ENCODE data around the gene KRTAP5-8.

The KRTAP5-8 gene

DNA sequence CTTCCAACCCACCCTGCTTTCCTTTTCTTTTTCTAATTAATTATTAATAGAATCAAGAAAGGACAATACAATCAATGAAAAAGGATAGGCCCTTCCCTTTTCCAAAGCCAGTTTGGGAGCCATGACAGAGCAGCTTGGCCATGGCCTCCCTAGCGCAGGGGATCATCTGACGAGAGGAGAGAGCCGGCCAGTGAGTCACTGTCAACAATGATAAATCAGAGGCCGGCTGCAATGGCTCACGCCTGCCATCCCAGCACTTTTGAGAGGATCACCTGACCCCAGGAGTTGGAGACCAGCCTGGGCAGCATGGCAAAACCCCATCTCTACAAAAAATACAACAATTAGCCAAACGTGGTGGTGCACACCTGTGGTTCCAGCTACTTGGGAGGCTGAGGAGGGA, 38.3 kb upstream of the KRTAP5-8 start:
- no peaks in the 10 kb centered on the region for H3K27me3 ChIP-seq (ENCODE audit: insufficient read depth, low read length)
- H3K4me1 ChIP-seq (ENCODE audit: insufficient read depth, low read length), result peaks cover 4% of the 10 kb centered on the region
- H2AFZ ChIP-seq (ENCODE audit: low read depth, low read length), result no peak overlapping the region
- no peak overlapping the region for H3K4me3 ChIP-seq (ENCODE audit: low read length)
- H3K9me3 ChIP-seq (ENCODE audit: low read length), result peaks cover 9% of the 10 kb centered on the region
- peaks cover 51% of the 10 kb centered on the region for H3K36me3 ChIP-seq (ENCODE audit: insufficient read depth, low read length)

DNA sequence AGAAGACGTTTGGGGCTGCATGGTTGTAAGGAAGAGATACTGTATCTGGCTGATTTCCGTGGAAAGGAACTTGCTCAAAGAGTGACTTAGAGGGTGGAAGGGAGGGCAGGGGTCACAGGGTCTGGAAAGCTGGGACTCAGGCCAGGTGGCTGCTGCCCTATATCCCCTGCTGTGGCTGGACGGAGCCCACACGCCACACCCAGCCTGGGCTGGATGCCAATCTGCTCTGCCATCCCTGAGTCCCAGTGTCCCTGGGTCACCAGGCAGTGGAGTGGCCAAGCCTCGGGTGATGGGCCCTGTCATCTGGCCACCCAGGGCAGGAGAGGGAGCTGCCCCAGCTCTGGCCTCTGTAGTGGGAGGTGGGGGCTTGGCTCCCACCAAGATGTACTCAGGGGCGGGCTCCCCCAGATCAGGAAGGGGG, 37.2 kb upstream of the KRTAP5-8 start:
- peaks cover 7% of the 10 kb centered on the region for H3K4me1 ChIP-seq (ENCODE audit: insufficient read depth, low read length)
- H3K36me3 ChIP-seq (ENCODE audit: insufficient read depth, low read length), result peaks cover 47% of the 10 kb centered on the region
- H3K4me3 ChIP-seq (ENCODE audit: low read length), result no peak overlapping the region
- H3K9me3 ChIP-seq (ENCODE audit: low read length), result peaks cover 8% of the 10 kb centered on the region
- H3K27me3 ChIP-seq (ENCODE audit: insufficient read depth, low read length), result no peaks in the 10 kb centered on the region
- H2AFZ ChIP-seq (ENCODE audit: low read depth, low read length), result no peak overlapping the region

DNA sequence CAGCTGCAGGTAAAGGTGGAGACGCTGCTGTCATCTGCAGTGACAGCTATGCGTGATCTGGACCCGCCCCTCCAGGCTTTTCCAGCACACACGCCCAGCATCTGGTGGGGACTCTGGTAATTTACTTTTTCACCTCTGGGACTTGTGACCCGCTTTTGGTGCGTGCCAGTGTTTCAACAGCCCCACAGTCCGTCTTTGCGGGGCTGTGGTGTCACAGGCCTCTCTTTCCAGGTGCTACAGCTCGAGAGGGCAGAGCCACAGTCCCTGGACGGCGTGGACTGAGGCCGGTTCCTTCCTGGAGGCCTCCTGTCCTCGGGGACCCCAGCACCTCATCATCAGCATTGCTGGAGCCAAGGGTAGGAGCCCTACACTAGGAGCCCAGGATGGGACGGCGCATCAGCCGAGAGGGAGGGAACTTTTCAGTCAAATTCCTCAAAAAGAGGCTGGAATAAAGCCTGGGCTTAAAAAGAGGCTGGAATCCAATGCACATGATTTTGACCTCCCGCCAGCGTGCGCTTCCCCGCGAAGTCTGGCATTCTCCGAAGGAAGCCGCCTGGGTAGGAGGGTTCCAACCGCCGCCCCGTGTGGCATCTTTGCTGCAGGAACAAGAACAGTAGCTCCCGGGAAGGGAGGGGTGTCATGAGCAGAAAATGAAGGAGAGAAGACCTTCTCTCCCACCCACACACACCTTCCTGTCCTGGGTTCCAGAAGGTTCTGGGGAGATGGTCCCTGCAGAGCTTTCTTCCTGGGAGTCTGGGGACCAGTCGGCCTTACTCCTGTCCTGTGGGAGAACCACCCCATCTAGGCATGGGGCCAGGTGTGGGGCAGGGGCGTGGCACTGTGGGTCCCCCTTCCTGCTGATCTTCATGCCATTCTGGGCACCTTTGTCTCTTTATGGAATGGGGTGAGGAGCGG, 36.5 kb upstream of the KRTAP5-8 start:
- Histone ChIP-seq H3K27me3 (ENCODE audit: insufficient read depth, low read length) (no peaks in the 10 kb centered on the region), H3K36me3 (ENCODE audit: insufficient read depth, low read length) (peaks cover 40% of the 10 kb centered on the region), H3K4me3 (ENCODE audit: low read length) (no peak overlapping the region)

DNA sequence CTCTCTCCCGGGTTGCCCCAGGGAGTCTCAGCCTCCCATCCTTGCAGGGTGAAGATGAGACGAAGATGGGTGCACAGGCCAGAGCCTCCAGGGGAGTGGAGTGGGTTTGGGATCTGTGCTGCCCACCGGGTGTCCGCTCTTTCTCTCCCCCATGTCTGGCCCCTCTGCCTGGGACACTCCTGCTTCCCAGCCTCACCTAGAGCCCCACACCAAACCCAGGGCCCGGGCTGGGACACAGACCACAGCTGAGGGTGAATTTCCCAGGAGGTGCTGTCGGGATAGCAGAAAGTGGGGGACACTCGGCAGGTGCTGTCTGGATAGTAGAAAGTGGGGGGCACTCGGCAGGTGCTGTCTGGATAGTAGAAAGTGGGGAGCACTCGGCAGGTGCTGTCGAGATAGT, 35.8 kb upstream of the KRTAP5-8 start:
- Histone ChIP-seq H3K4me1 (ENCODE audit: insufficient read depth, low read length) (peaks cover 7% of the 10 kb centered on the region), H3K36me3 (ENCODE audit: insufficient read depth, low read length) (peaks cover 38% of the 10 kb centered on the region), H3K4me3 (ENCODE audit: low read length) (no peak overlapping the region), H2AFZ (ENCODE audit: low read depth, low read length) (no peak overlapping the region), H3K27me3 (ENCODE audit: insufficient read depth, low read length) (no peaks in the 10 kb centered on the region), H3K9me3 (ENCODE audit: low read length) (no peaks in the 10 kb centered on the region)

More for the DNA sequence above, 36.5 kb upstream of the KRTAP5-8 start:
- peaks cover 7% of the 10 kb centered on the region for H3K4me1 ChIP-seq (ENCODE audit: insufficient read depth, low read length)
- peaks cover 1% of the 10 kb centered on the region for H3K9me3 ChIP-seq (ENCODE audit: low read length)
- H2AFZ ChIP-seq (ENCODE audit: low read depth, low read length), result no peak overlapping the region

DNA sequence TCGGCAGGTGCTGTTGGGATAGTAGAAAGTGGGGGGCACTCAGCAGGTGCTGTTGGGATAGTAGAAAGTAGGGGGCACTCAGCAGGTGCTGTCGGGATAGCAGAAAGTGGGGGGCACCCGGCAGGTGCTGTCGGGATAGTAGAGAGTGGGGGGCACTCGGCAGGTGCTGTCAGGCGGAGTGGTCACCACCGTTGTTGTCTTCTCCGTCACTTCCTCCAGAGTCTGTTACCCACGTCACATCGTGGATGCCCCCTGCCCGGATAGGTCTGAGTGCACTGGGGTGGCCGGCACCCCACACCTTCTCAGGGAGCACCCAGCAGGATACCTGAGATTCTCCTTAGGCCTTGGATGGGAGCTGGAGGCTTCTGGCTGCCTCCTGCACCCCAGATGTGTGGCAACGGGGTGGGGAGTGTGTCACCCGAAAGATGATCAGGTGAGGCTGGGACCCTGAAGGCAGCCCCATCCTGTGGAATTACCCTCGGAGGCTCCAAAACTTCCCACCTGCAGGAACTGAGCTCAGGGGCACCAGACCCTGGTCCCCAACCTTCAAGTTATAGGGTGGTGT, 34.9 kb upstream of the KRTAP5-8 start:
- no peaks in the 10 kb centered on the region for H3K27me3 ChIP-seq (ENCODE audit: insufficient read depth, low read length)
- peaks cover 28% of the 10 kb centered on the region for H3K36me3 ChIP-seq (ENCODE audit: insufficient read depth, low read length)
- no peak overlapping the region for H3K4me3 ChIP-seq (ENCODE audit: low read length)
- H3K9me3 ChIP-seq (ENCODE audit: low read length), result no peaks in the 10 kb centered on the region
- H2AFZ ChIP-seq (ENCODE audit: low read depth, low read length), result no peak overlapping the region
- peaks cover 7% of the 10 kb centered on the region for H3K4me1 ChIP-seq (ENCODE audit: insufficient read depth, low read length)

DNA sequence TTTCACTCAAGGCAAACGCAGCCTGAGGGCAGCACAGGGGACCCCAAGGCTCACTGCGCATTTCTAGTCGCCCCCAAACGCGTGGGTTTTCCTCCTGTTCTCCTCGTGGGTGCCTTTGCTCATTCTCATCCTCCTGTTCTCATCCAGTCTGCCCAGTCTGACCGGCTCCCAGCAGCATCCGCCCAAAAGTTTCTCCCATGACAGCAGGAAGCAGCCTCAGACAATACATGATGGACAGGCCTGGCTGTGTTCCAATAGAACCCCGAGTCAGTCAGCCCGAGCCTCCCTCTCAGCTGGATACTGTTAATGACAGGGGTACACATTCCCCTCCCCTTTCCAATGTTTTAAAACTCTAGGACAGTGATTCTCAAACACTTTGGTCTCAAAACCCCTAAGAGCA, 33.3 kb upstream of the KRTAP5-8 start:
- Histone ChIP-seq H3K4me3 (ENCODE audit: low read length) (no peak overlapping the region), H3K4me1 (ENCODE audit: insufficient read depth, low read length) (peaks cover 7% of the 10 kb centered on the region), H2AFZ (ENCODE audit: low read depth, low read length) (no peak overlapping the region), H3K27me3 (ENCODE audit: insufficient read depth, low read length) (no peaks in the 10 kb centered on the region), H3K9me3 (ENCODE audit: low read length) (no peaks in the 10 kb centered on the region), H3K36me3 (ENCODE audit: insufficient read depth, low read length) (peaks cover 13% of the 10 kb centered on the region)

DNA sequence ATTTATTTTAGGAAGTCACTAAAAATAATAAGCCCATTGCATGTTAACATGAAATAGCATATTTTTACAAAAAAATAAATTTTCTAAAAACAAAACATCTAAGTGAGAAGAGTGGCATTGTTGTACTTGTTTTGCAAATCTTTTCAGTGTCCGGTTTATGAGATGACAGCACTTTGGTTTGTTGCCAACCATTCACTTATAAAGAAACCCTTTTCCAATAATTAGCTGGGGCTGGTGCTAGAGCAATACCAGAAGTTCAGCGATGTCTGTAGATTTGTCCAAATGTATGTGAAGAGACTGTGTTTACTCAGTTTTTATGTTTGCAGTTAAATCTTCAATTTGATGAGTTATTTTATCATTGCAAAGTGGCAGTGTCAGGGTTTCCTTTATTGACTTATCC, 32.8 kb upstream of the KRTAP5-8 start:
- no peak overlapping the region for H2AFZ ChIP-seq (ENCODE audit: low read depth, low read length)
- H3K4me1 ChIP-seq (ENCODE audit: insufficient read depth, low read length), result peaks cover 7% of the 10 kb centered on the region
- H3K4me3 ChIP-seq (ENCODE audit: low read length), result no peak overlapping the region
- peaks cover 10% of the 10 kb centered on the region for H3K36me3 ChIP-seq (ENCODE audit: insufficient read depth, low read length)
- H3K27me3 ChIP-seq (ENCODE audit: insufficient read depth, low read length), result no peaks in the 10 kb centered on the region
- H3K9me3 ChIP-seq (ENCODE audit: low read length), result no peaks in the 10 kb centered on the region

DNA sequence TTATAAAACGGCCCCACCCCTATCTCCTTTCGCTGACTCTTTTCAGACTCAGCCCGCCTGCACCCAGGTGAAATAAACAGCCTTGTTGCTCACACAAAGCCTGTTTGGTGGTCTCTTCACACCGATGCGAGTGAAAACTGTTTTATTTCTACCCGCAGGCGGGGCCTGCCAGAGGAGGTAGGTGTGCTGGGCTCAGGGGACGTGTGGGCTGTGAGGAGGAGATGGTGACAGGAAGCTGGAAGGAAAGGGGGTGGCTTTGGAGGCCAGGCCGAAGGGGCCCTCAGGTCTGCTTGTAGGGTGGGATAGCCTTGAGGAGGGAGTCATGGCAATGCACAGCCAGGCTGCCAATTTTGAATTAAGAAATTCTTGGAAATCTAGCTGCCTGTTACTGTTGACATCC, 32.0 kb upstream of the KRTAP5-8 start:
- no peaks in the 10 kb centered on the region for H3K27me3 ChIP-seq (ENCODE audit: insufficient read depth, low read length)
- no peak overlapping the region for H2AFZ ChIP-seq (ENCODE audit: low read depth, low read length)
- no peak overlapping the region for H3K4me3 ChIP-seq (ENCODE audit: low read length)
- peaks cover 1% of the 10 kb centered on the region for H3K9me3 ChIP-seq (ENCODE audit: low read length)
- peaks cover 6% of the 10 kb centered on the region for H3K36me3 ChIP-seq (ENCODE audit: insufficient read depth, low read length)
- H3K4me1 ChIP-seq (ENCODE audit: insufficient read depth, low read length), result peaks cover 7% of the 10 kb centered on the region

DNA sequence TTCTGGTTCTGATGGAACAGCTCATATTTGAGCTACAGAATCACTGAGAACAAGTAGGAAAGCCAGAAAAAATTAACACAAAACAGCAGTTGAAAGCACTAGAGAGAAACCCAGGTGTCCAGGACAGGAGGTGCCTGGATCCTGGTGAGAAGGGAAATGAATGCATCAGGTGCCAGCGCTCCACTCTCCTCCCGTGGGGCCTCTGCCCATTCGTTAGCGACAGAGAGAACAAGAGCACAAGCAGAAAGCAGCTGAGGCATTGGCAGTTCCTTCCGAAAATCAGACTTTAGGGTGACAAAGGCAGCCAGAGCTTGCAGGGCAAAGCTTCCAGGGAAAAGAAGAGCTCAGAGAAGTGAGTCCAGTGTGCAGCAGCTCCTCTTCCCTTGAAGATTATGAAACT, 30.7 kb upstream of the KRTAP5-8 start:
- H2AFZ ChIP-seq (ENCODE audit: low read depth, low read length), result no peak overlapping the region
- H3K36me3 ChIP-seq (ENCODE audit: insufficient read depth, low read length), result no peaks in the 10 kb centered on the region
- no peaks in the 10 kb centered on the region for H3K27me3 ChIP-seq (ENCODE audit: insufficient read depth, low read length)
- H3K4me3 ChIP-seq (ENCODE audit: low read length), result no peak overlapping the region
- peaks cover 2% of the 10 kb centered on the region for H3K9me3 ChIP-seq (ENCODE audit: low read length)
- peaks cover 7% of the 10 kb centered on the region for H3K4me1 ChIP-seq (ENCODE audit: insufficient read depth, low read length)

DNA sequence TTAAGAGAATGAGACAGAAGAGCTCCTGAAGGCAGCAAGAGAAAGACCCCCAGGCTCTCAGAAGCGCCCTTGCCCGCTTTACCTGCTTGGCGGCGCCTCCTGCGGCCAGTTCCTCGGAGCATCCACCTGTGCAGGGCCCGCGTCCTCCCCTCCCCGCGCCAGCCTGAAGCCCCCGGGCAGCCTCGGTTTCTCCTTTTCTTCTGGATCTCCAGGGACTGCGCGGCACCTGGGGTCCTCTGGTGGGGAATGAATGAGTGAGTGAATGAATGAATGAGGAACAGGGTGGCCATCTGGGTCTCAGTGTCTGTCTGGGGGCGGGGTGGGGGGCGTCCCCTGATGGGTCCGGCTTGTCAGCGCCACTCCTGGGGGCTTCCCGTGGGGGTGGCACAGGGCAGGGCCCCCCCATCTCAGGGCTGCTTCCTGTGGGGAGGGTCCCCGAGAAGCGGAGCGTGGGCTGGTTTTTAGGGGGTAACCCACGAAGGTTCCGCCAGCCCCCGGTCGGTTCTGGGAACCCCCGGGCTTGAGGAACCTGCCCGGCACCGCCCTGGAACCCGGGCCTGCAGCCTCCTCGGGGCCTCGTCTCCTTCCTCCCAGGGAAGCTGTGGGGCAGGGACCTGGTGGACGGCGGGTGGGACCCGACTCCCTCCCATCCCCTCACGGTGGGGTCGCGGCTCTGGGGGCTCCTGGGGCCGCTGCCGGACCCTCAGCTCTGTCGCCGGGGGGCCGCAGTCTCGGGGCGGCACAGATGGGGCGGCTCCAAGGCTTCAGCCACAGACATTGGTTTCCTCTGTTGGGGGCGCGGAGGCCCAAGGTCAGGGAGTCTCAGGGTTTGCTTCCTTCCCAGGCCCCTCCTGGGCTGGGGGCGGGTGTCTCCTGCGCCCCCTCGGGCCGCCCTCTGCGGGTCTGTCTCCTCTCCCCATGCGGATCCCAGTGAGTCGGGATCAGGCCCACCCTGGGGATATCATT, 19.0 kb upstream of the KRTAP5-8 start:
- Histone ChIP-seq H3K9me3 (ENCODE audit: low read length) (no peaks in the 10 kb centered on the region), H3K4me1 (ENCODE audit: insufficient read depth, low read length) (no peaks in the 10 kb centered on the region), H3K4me3 (ENCODE audit: low read length) (no peak overlapping the region), H2AFZ (ENCODE audit: low read depth, low read length) (no peak overlapping the region), H3K27me3 (ENCODE audit: insufficient read depth, low read length) (no peaks in the 10 kb centered on the region), H3K36me3 (ENCODE audit: insufficient read depth, low read length) (no peaks in the 10 kb centered on the region)

DNA sequence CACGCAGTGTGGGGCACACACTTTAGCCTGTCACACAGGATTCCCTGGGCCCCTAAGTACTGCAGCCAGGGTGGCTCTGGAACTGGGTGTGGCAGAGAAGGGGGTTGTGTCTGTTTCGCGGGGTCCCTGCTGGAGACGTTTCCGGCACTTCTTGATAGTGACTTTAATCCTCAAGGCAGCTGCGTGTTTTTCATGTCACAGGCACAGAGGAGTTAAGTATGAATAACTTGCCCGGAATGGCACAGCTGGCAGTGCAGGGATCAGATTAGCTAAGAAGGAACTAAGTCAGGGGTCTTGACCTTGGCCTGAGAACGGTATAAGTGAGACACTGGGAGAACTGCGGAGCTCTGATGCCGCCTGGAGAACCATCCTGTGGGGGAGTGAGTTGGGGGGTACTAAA, 18.3 kb upstream of the KRTAP5-8 start:
- H3K36me3 ChIP-seq (ENCODE audit: insufficient read depth, low read length), result no peaks in the 10 kb centered on the region
- no peaks in the 10 kb centered on the region for H3K9me3 ChIP-seq (ENCODE audit: low read length)
- no peak overlapping the region for H2AFZ ChIP-seq (ENCODE audit: low read depth, low read length)
- no peak overlapping the region for H3K4me3 ChIP-seq (ENCODE audit: low read length)
- H3K27me3 ChIP-seq (ENCODE audit: insufficient read depth, low read length), result no peaks in the 10 kb centered on the region
- no peaks in the 10 kb centered on the region for H3K4me1 ChIP-seq (ENCODE audit: insufficient read depth, low read length)

DNA sequence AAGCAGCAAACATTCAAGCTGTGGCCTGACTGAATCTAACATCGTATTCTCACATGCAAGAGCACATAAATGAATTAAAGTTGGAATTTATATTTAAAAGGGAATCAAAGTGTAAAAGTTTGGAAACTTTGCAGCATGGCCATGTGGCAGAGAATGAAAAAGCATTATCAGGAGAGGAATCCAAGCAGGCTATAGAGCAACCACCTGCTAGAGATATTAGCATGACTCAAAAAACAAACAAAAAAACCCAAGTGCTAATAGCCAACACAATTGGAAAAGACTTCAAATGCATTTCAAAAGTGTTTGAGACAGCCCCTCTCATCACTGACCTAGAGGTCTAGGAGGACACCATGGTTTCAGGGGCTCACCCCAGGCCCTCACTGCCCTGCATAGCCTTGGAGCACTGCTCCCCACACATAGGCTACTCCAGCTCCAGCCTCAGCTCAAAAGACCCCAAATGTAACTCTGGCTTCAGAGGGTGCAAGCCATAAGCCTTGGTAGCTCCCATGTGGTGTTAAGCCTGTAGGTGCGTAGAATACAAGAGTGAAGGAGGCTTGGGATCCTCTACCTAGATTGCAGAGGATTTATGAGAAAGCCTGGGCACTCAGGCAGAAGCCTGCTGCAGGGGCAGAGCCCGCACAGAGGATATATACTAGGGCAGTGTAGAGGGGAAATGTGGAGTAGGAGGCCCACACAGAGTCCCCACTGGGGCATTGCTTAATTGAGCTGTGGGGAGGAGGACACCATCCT, 12.5 kb upstream of the KRTAP5-8 start:
- no peak overlapping the region for H3K4me3 ChIP-seq (ENCODE audit: low read length)
- no peaks in the 10 kb centered on the region for H3K36me3 ChIP-seq (ENCODE audit: insufficient read depth, low read length)
- H3K4me1 ChIP-seq (ENCODE audit: insufficient read depth, low read length), result no peaks in the 10 kb centered on the region
- H2AFZ ChIP-seq (ENCODE audit: low read depth, low read length), result no peak overlapping the region
- no peaks in the 10 kb centered on the region for H3K27me3 ChIP-seq (ENCODE audit: insufficient read depth, low read length)
- no peaks in the 10 kb centered on the region for H3K9me3 ChIP-seq (ENCODE audit: low read length)
